NCI-H748 treated with DMSO at 0.1 percent for 48 hours (cell line): Measurements from ENCODE around the gene ALG1L2.
"Not testable (repeated sequence)": the region's sequence is repeated elsewhere in the genome, so short reads cannot be mapped to it uniquely, and the experiment has no call there.

ENCODE experiments used
- DNase-seq: peaks from one replicate; lab custom pipeline; 2025; lab: John Stamatoyannopoulos, UW

ALG1L2 gene

GRCh38 chr3:130122891-130123775 is 41.5 kb downstream of the ALG1L2 start:
- not testable (repeated sequence) for DNase-seq

GRCh38 chr3:130125406-130125805 is 43.8 kb downstream of the ALG1L2 start:
- not testable (repeated sequence) for DNase-seq

- DNase-seq = not testable (repeated sequence)
Observed at GRCh38 chr3:130136337-130136736, 54.7 kb downstream of the ALG1L2 start.

- DNase-seq = not testable (repeated sequence)
Observed at GRCh38 chr3:130137685-130138084, 56.1 kb downstream of the ALG1L2 start.

GRCh38 chr3:130138992-130139391 is 57.4 kb downstream of the ALG1L2 start:
- DNase-seq = not testable (repeated sequence)

- not testable (repeated sequence) for DNase-seq
Observed at GRCh38 chr3:130140756-130141155, 59.1 kb downstream of the ALG1L2 start.

- DNase-seq = not testable (repeated sequence)
Observed at GRCh38 chr3:130143648-130144327, 62.2 kb downstream of the ALG1L2 start.

- DNase-seq = not testable (repeated sequence)
Observed at GRCh38 chr3:130144328-130144650, 62.7 kb downstream of the ALG1L2 start.

- DNase-seq = not testable (repeated sequence)
Observed at GRCh38 chr3:130145456-130145855, 63.8 kb downstream of the ALG1L2 start.

GRCh38 chr3:130146465-130146864 is 64.8 kb downstream of the ALG1L2 start:
- not testable (repeated sequence) for DNase-seq
